T1000 (cell line): Measurements from ENCODE around the gene DENND11.
A peak's percentile ranks its signal among the peaks of the same experiment; 100 is the strongest.
"Not testable (repeated sequence)": the region's sequence is repeated elsewhere in the genome, so short reads cannot be mapped to it uniquely, and the experiment has no call there.

Source experiments
- DNase-seq: peaks from one replicate; lab custom pipeline; 2025; ENCODE audit warnings: mixed read lengths; lab: John Stamatoyannopoulos, UW

DENND11 gene

GRCh38 chr7:141708351-141708750 lies 6.4 kb upstream of the DENND11 start, which contains the start of gene WEE2:
WEE2 (plus strand) TSS chr7:141708353; CDS start chr7:141708759, 406 bp downstream.
- DNase-seq: no peak

- DNase-seq: no peak
Measured at GRCh38 chr7:141706239-141707064, 4.5 kb upstream of the DENND11 start.

- DNase-seq: no peak
Measured at GRCh38 chr7:141704741-141705140, 2.8 kb upstream of the DENND11 start.

- no peak for DNase-seq
Measured at GRCh38 chr7:141704112-141704511, 2.1 kb upstream of the DENND11 start.

GRCh38 chr7:141702892-141703291 lies 926 bp upstream of the DENND11 start:
- DNase-seq: no peak

- DNase-seq: no peak
Measured at GRCh38 chr7:141701489-141702046, 398 bp downstream of the DENND11 start.

GRCh38 chr7:141700848-141701371 lies 1.1 kb downstream of the DENND11 start:
- DNase-seq: no peak

GRCh38 chr7:141700296-141700847 lies 1.6 kb downstream of the DENND11 start:
- no peak for DNase-seq

GRCh38 chr7:141699860-141700259 lies 2.1 kb downstream of the DENND11 start:
- no peak for DNase-seq

- no peak for DNase-seq
Measured at GRCh38 chr7:141698247-141699015, 3.5 kb downstream of the DENND11 start.

- peak; percentile 36 for DNase-seq
Measured at GRCh38 chr7:141697211-141697871, 4.6 kb downstream of the DENND11 start.

GRCh38 chr7:141696348-141696747 lies 5.6 kb downstream of the DENND11 start:
- no peak for DNase-seq

- DNase-seq: no peak
Measured at GRCh38 chr7:141695803-141696289, 6.1 kb downstream of the DENND11 start.

- no peak for DNase-seq
Measured at GRCh38 chr7:141693082-141693481, 8.9 kb downstream of the DENND11 start.

- DNase-seq: no peak
Measured at GRCh38 chr7:141691961-141692360, 10.0 kb downstream of the DENND11 start.

GRCh38 chr7:141691540-141691939 lies 10.4 kb downstream of the DENND11 start:
- DNase-seq: no peak

GRCh38 chr7:141689072-141689825 lies 12.7 kb downstream of the DENND11 start:
- not testable (repeated sequence) for DNase-seq

- DNase-seq: no peak
Measured at GRCh38 chr7:141688043-141688442, 13.9 kb downstream of the DENND11 start.

GRCh38 chr7:141686670-141687069 lies 15.3 kb downstream of the DENND11 start:
- no peak for DNase-seq

GRCh38 chr7:141686074-141686473 lies 15.9 kb downstream of the DENND11 start:
- DNase-seq: no peak
